ENCODE data around the gene TCF4.

DNA sequence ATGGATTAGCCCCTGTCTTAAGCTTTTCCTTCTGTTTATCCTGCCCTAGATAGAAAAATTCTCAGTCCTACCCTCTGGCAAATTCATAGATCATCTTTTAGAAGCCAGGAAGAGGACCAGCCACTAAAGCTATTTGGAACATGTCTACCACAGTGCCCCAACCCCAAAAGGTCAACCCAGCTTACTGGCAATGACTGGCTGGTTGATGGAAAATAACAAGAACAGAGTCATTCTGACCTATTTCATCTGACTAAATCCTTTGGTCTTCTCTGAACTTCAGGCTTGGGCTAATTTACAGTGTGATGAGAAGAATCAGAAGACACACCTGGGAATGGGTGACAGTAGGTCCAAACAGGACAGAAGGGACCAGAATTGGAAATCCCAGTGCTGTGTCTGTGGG is 401.4 kb downstream of the TCF4 start:
- TF ChIP-seq POLR2AphosphoS5 (IDR thresholded peaks at IDR 0.05) (no peak), POLR2A (IDR thresholded peaks at IDR 0.05) (no peak)
- TF ChIP-seq, protein P1, sequence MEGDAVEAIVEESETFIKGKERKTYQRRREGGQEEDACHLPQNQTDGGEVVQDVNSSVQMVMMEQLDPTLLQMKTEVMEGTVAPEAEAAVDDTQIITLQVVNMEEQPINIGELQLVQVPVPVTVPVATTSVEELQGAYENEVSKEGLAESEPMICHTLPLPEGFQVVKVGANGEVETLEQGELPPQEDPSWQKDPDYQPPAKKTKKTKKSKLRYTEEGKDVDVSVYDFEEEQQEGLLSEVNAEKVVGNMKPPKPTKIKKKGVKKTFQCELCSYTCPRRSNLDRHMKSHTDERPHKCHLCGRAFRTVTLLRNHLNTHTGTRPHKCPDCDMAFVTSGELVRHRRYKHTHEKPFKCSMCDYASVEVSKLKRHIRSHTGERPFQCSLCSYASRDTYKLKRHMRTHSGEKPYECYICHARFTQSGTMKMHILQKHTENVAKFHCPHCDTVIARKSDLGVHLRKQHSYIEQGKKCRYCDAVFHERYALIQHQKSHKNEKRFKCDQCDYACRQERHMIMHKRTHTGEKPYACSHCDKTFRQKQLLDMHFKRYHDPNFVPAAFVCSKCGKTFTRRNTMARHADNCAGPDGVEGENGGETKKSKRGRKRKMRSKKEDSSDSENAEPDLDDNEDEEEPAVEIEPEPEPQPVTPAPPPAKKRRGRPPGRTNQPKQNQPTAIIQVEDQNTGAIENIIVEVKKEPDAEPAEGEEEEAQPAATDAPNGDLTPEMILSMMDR (IDR thresholded peaks at IDR 0.05 in 8 of 11, conservative IDR thresholded peaks at IDR 0.05 in 3 of 11), result no peak

Measured in spleen (tissue), 7 donors.